ENCODE results near the gene INAFM2.
A peak's percentile ranks its signal among the peaks of the same experiment; 100 is the strongest.

Gene INAFM2

GRCh38 chr15:40310001-40310959 lies 13.2 kb upstream of the INAFM2 start:
- peak; percentile 92 for FAIRE-seq
- no peak for TF ChIP-seq TAF1 (IDR thresholded peaks at IDR 0.05; ENCODE audit: borderline replicate concordance, low read depth, low read length)
- no peak for TF ChIP-seq POLR2A (IDR thresholded peaks at IDR 0.05; ENCODE audit: low read depth, low read length)
- no peak for DNase-seq (ENCODE audit: insufficient read length)

DNA sequence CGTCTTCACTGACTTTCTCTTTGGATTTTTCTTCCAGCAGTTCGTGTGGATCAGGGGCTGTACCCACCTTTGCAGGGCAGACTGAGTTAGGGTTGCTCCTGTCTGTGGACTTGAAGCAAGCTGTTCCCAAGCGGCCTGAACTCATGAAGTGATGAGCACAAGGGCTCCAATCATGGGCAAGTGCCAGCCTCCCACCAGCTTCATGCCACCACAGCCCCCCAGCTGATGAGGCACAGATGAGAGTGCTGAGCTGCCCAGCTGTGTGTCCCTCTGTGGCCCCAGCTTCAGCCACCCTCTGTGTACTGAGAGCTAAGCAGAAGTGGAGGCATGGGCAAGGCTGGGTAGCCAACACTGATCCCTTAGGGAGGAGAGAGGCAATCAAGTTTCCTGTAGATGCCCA lies 12.5 kb upstream of the INAFM2 start:
- FAIRE-seq: no peak
- DNase-seq (ENCODE audit: insufficient read length): no peak
- TF ChIP-seq TAF1 (IDR thresholded peaks at IDR 0.05; ENCODE audit: borderline replicate concordance, low read depth, low read length): no peak
- TF ChIP-seq POLR2AphosphoS5 (IDR thresholded peaks at IDR 0.05; ENCODE audit: low read depth, low read length): no peak
- TF ChIP-seq POLR2A (IDR thresholded peaks at IDR 0.05; ENCODE audit: low read depth, low read length): no peak

GRCh38 chr15:40312370-40313158 lies 10.9 kb upstream of the INAFM2 start:
- FAIRE-seq: no peak
- TF ChIP-seq POLR2AphosphoS5 (IDR thresholded peaks at IDR 0.05; ENCODE audit: low read depth, low read length) (no peak), TAF1 (IDR thresholded peaks at IDR 0.05; ENCODE audit: borderline replicate concordance, low read depth, low read length) (no peak), POLR2A (IDR thresholded peaks at IDR 0.05; ENCODE audit: low read depth, low read length) (no peak)

DNA sequence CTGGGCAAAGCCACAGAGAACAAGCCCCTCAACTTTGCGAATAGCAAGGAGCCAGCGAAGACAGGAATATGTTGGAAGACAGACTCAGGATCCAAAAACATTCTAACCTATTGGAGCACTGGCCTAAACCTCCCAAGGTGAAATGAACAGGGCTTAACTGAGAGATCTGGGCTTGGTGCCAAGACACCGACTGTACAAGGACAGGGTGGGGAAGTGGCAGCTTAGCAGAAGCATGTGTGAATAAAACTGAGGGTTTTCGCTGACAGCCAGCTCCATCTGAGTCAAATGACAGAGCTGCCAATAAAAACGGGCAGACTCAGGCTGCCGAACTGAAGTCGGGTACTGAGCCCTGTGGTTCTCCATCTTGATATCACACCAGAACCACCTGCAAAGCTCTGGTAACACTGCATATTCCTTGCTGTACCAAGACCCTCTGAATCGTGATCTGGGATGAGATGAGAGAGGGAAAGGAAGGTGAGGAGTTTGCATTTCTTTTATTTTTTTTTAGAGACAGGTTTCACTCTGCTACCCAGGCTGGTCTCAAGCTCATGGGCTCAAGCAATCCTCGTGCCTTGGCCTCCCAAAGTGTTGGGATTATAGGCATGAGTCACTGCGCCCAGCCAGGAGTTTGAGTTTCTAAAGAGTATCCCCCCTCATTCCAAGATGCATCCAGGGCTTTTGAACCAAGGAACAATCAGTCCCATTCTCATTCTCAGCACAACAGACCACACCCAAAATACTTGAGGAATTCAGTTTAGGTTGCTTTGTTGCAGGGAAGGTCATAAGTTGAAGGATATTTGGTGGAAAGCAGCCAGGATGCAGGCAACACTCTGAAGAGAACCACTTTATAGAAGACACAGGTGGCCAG lies 9.7 kb upstream of the INAFM2 start:
- no peak for FAIRE-seq
- TF ChIP-seq TAF1 (IDR thresholded peaks at IDR 0.05; ENCODE audit: borderline replicate concordance, low read depth, low read length): no peak
- no peak for TF ChIP-seq POLR2A (IDR thresholded peaks at IDR 0.05; ENCODE audit: low read depth, low read length)
- no peak for TF ChIP-seq POLR2AphosphoS5 (IDR thresholded peaks at IDR 0.05; ENCODE audit: low read depth, low read length)
- DNase-seq (ENCODE audit: insufficient read length): no peak

More at GRCh38 chr15:40312370-40313158, 10.9 kb upstream of the INAFM2 start:
- DNase-seq (ENCODE audit: insufficient read length): no peak

DNA sequence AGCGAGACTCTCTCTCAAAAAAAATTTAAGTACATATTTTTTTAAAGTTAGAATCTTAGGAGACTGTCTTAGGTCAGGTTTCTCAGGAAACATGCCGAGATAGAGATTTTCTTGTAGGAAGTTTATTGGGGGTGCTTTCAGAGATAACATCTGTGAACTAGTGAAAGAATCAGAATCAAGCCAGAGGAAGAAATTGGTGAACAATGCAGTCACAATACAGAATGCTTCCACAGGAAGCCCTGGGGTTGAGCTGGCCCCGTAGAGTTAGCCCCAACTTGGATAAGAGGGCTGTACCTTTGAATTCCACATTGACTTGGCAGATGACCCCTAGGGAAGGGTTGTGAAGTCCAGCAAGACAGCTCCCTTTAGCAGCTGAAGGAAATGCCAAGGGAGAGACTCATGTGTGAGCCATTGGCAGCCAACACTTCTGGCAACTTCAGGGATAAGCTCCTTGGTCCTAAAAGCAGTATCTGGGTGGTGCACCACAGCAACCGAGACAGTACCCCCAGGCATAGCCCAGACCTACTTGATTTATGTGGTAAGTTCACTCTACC lies 8.7 kb upstream of the INAFM2 start:
- TF ChIP-seq POLR2AphosphoS5 (IDR thresholded peaks at IDR 0.05; ENCODE audit: low read depth, low read length) (no peak), TAF1 (IDR thresholded peaks at IDR 0.05; ENCODE audit: borderline replicate concordance, low read depth, low read length) (no peak), POLR2A (IDR thresholded peaks at IDR 0.05; ENCODE audit: low read depth, low read length) (no peak)
- DNase-seq (ENCODE audit: insufficient read length) (no peak), FAIRE-seq (no peak)

DNA sequence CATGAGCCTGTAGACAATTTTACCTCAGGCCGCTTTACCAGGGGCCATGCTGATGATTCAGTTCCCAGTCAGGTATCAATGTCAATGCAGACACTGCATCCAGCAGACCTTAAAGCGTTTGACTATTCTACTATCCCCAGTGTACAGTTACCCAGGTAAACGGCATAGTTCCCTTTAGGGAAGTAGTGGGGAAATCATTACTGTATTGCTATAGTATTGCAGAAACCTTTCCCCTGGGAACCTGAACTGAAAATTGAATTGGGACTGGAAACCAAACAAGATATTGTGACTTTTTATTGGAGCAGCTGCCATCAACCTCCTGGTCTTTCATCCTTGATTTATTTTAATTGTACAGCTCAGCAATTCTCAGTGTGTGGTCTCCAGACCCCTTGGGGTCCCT lies 6.6 kb upstream of the INAFM2 start:
- TF ChIP-seq POLR2A (IDR thresholded peaks at IDR 0.05; ENCODE audit: low read depth, low read length): no peak
- no peak for TF ChIP-seq TAF1 (IDR thresholded peaks at IDR 0.05; ENCODE audit: borderline replicate concordance, low read depth, low read length)
- TF ChIP-seq POLR2AphosphoS5 (IDR thresholded peaks at IDR 0.05; ENCODE audit: low read depth, low read length): no peak
- DNase-seq (ENCODE audit: insufficient read length) (no peak), FAIRE-seq (no peak)

- TF ChIP-seq POLR2A (IDR thresholded peaks at IDR 0.05; ENCODE audit: low read depth, low read length) (no peak), POLR2AphosphoS5 (IDR thresholded peaks at IDR 0.05; ENCODE audit: low read depth, low read length) (no peak), TAF1 (IDR thresholded peaks at IDR 0.05; ENCODE audit: borderline replicate concordance, low read depth, low read length) (no peak)
- FAIRE-seq (no peak), DNase-seq (ENCODE audit: insufficient read length) (no peak)
Observed at GRCh38 chr15:40317580-40317979, 5.9 kb upstream of the INAFM2 start.

- FAIRE-seq (no peak), DNase-seq (ENCODE audit: insufficient read length) (no peak)
- no peak for TF ChIP-seq TAF1 (IDR thresholded peaks at IDR 0.05; ENCODE audit: borderline replicate concordance, low read depth, low read length)
- TF ChIP-seq POLR2A (IDR thresholded peaks at IDR 0.05; ENCODE audit: low read depth, low read length): no peak
- TF ChIP-seq POLR2AphosphoS5 (IDR thresholded peaks at IDR 0.05; ENCODE audit: low read depth, low read length): no peak
Observed at GRCh38 chr15:40320409-40320808, 3.1 kb upstream of the INAFM2 start.

GRCh38 chr15:40320931-40321371 lies 2.5 kb upstream of the INAFM2 start:
- no peak for DNase-seq (ENCODE audit: insufficient read length)
- peak; percentile 56 for FAIRE-seq

DNA sequence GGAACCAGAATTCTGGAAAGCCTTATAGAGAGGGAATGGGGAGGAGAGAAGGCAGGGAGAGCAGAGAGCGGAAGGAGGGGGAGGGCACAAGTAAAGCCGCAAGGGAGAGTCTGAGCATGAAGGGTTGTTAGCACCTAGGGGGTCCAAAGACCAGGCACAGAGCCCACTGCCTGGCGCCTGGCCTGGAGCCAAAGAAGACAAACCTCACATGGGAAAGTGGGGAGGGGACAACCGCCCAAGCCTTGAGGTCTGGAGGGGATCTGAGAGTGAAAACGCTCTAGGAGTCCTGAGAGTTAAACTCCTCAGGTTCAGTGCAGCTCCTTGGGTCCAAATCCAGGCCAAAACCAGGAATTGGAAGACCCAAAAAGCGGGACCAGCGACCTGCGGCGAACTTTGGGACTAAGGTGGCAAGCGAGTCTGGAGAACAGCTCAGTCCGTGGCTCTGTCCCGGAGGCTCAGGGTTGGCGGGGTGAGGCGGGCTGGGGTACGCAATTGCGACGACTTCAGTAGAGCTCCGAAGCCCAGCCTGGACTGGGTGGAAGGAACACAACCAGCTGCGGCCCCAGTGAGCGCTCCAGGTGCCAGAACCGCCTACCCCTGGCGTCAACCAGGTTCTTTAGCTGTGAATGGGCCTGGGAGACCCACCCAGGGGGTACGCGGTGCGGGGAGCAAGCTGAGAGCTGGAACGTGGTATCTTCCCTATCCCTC lies 807 bp upstream of the INAFM2 start:
- no peak for DNase-seq (ENCODE audit: insufficient read length)
- no peak for TF ChIP-seq POLR2A (IDR thresholded peaks at IDR 0.05; ENCODE audit: low read depth, low read length)
- no peak for TF ChIP-seq TAF1 (IDR thresholded peaks at IDR 0.05; ENCODE audit: borderline replicate concordance, low read depth, low read length)
- TF ChIP-seq POLR2AphosphoS5 (IDR thresholded peaks at IDR 0.05; ENCODE audit: low read depth, low read length): no peak
- no peak for FAIRE-seq

More at GRCh38 chr15:40320931-40321371, 2.5 kb upstream of the INAFM2 start:
- TF ChIP-seq POLR2A (IDR thresholded peaks at IDR 0.05; ENCODE audit: low read depth, low read length) (no peak), TAF1 (IDR thresholded peaks at IDR 0.05; ENCODE audit: borderline replicate concordance, low read depth, low read length) (no peak), POLR2AphosphoS5 (IDR thresholded peaks at IDR 0.05; ENCODE audit: low read depth, low read length) (no peak)
